K562 (cell line): ENCODE results near the gene CCDC93. TPM values are rescaled to one million over a fixed set of nuclear protein-coding genes. Genes with fewer than 3 reads are reported as not detected.

ENCODE experiments used
- ATAC-seq: fragments of 200-7000 bp; cut with Tn5 transposase; 3 replicates; pipeline ENCODE4 v1.9.1; 2020; ENCODE audit warnings: moderate library complexity
- BruUV-seq: library from RNA; stranded (reverse); fragments of 400-500 nt; replicated peaks from 2 replicates; lab custom pipeline; 2021; lab: Mats Ljungman, UMichigan
- CTCF ChIA-PET: fragments of 300-600 bp; formaldehyde crosslinking; extraction: SDS; loops from one replicate; lab custom pipeline; 2021; ENCODE audit warnings: low intra/inter-chr PET ratio; lab: Yijun Ruan, JAX
- POLR2A ChIA-PET: fragments of 300-600, 350-650 bp; sonication (Branson Sonifier 250); formaldehyde crosslinking; extraction: SDS; loops from one replicate; lab custom pipeline; 2021; ENCODE audit warnings: antibody characterized with exemption, inconsistent platforms; lab: Yijun Ruan, JAX
- DNase-seq, 4 experiments: peaks; one replicate each; pipeline versions ENCODE4 v3.0.0 to v3.0.0-alpha.2; 2011 to 2018; ENCODE audit warnings: low spot score in 3 of 4, mixed read lengths in 3 of 4; ENCODE audit errors: extremely low read depth in 1 of 4
- FAIRE-seq: peaks from 2 replicates; lab custom pipeline; 2011; peaks lifted over from hg19 to GRCh38; lab: Jason Lieb, UNC
- H2AFZ ChIP-seq: 2 replicates; pipeline ENCODE4 v1.6.0; 2011; ENCODE audit warnings: low read depth, low read length, control low read depth, inconsistent platforms
- H3K27ac ChIP-seq: fragments of 200-600 bp; 3 replicates; pipeline ENCODE4 v1.8.0; 2011; ENCODE audit warnings: low read depth, mild to moderate bottlenecking, control low read depth, inconsistent platforms, low read length, moderate library complexity, mixed read lengths; ENCODE audit errors: extremely low read depth
- H3K27me3 ChIP-seq, 2 experiments: fragments of 300-600 bp in 1 of 2; 2 replicates in 1 of 2; 3 replicates in 1 of 2; pipeline versions ENCODE4 v1.6.0 to v1.8.0; 2011; ENCODE audit warnings: inconsistent platforms in 2 of 2, low read length in 2 of 2, mild to moderate bottlenecking in 1 of 2, mixed read lengths in 1 of 2, moderate library complexity in 1 of 2; ENCODE audit not compliant: control insufficient read depth in 2 of 2, insufficient read depth in 2 of 2
- H3K36me3 ChIP-seq: fragments of 300-600 bp; 3 replicates; pipeline ENCODE4 v1.8.0; 2011; ENCODE audit warnings: mild to moderate bottlenecking, low read length, inconsistent platforms; ENCODE audit not compliant: control insufficient read depth, insufficient read depth
- H3K4me1 ChIP-seq, 2 experiments: fragments of 200-600 bp in 1 of 2; replicated peaks in 1 of 2; 2 replicates in 1 of 2; 3 replicates in 1 of 2; pipeline versions ENCODE4 v1.5.1 to v1.8.0; 2011; ENCODE audit warnings: inconsistent platforms in 2 of 2, low read length in 2 of 2, mild to moderate bottlenecking in 1 of 2, mixed read lengths in 1 of 2, moderate library complexity in 1 of 2; ENCODE audit not compliant: control insufficient read depth in 2 of 2, insufficient read depth in 2 of 2
- H3K4me2 ChIP-seq: 2 replicates; pipeline ENCODE4 v1.6.1; 2011; ENCODE audit warnings: low read length, control low read depth, inconsistent platforms, mixed read lengths; ENCODE audit not compliant: insufficient read depth
- H3K4me3 ChIP-seq: fragments of 200-600 bp; sonication (generic), shearing (Covaris generic); 2 replicates; pipeline ENCODE4 v1.5.1; 2016; ENCODE audit warnings: control low read depth, inconsistent platforms
- H3K79me2 ChIP-seq: fragments of 200-600 bp; 3 replicates; pipeline ENCODE4 v1.8.0; 2011; ENCODE audit warnings: low read length, inconsistent platforms; ENCODE audit not compliant: control insufficient read depth, insufficient read depth
- H3K9ac ChIP-seq, 2 experiments: 2 replicates each; pipeline versions ENCODE4 v1.6.0 to v1.6.1; 2011; ENCODE audit warnings: low read depth in 2 of 2, low read length in 2 of 2, control low read depth in 1 of 2, inconsistent platforms in 1 of 2, mild to moderate bottlenecking in 1 of 2, mixed read lengths in 1 of 2; ENCODE audit not compliant: insufficient read depth in 1 of 2
- H3K9me1 ChIP-seq: one replicate; pipeline ENCODE4 v1.6.0; 2011; ENCODE audit warnings: inconsistent platforms, mild to moderate bottlenecking, low read length, moderate library complexity; ENCODE audit not compliant: control insufficient read depth, insufficient read depth
- H3K9me3 ChIP-seq: replicated peaks from 2 replicates; pipeline ENCODE4 v1.5.1; 2011; ENCODE audit warnings: low read depth, low read length, inconsistent platforms; ENCODE audit not compliant: control insufficient read depth, insufficient read depth
- H4K20me1 ChIP-seq: replicated peaks from 2 replicates; pipeline ENCODE4 v1.6.1; 2011; ENCODE audit warnings: low read length, inconsistent platforms, mixed read lengths; ENCODE audit not compliant: control insufficient read depth, insufficient read depth
- PCBP1 ChIP-seq: fragments of 200-400 bp; formaldehyde crosslinking; IDR thresholded peaks from 2 replicates; pipeline ENCODE4 v1.6.1; 2018; ENCODE audit warnings: mild to moderate bottlenecking, low read depth, low read length; ENCODE audit not compliant: poor library complexity, severe bottlenecking
- WGBS: fragments of 100-300 bp; shearing (Covaris generic); methylation state at CpG from one replicate; pipeline ENCODE4 v1.1.6; 2016; ENCODE audit warnings: low coverage, mixed read lengths; ENCODE audit not compliant: insufficient coverage; ENCODE audit errors: missing lambda C conversion rate; 5-methylcytosine and 5-hydroxymethylcytosine counted together
- in situ Hi-C: fragments of 300-500 bp; cut with MboI; formaldehyde crosslinking; loops from 4 replicates; pipeline ENCODE4 v1.15.0; 2018; ENCODE audit warnings: inconsistent platforms, mixed read lengths
- intact Hi-C: fragments of 100-400 bp; cut with micrococcal nuclease; formaldehyde crosslinking; loops from 2 replicates; pipeline ENCODE4 v1.14.2; 2022
- polyA plus RNA-seq, 8 experiments: library from polyadenylated mRNA; depleted of rRNA in 4 of 8; stranded (reverse) in 5 of 8; unstranded in 3 of 8; fragments of >200 nt; fragmentation: Nextera tagmentation in 2 of 8; fragmentation: Illumina TruSeq in 1 of 8; extraction: Ambion mirVana in 2 of 8; extraction: Trizol in 1 of 8; gene quantifications; 2 replicates each; pipeline versions ENCODE4 v1.2.1 to v1.2.3, GENCODE V29; 2011 to 2014; ENCODE audit warnings: inconsistent platforms in 1 of 8, missing spikeins in 1 of 8
- total RNA-seq, 7 experiments: library from RNA; depleted of rRNA in 6 of 7; stranded (reverse); fragments of >200 nt in 6 of 7; fragmentation: Illumina TruSeq in 2 of 7; extraction: Trizol in 2 of 7; gene quantifications; 2 replicates each; pipeline versions ENCODE4 v1.2.1 to v1.2.3, GENCODE V29; 2011 to 2021; ENCODE audit warnings: low replicate concordance in 1 of 7
- TF ChIP-seq, protein P1 (sequence below): fragments of 250-450 bp; sonication (Bioruptor Pico); IDR thresholded peaks from 2 replicates; pipeline ENCODE4 v1.5.0; 2020; ENCODE audit warnings: mild to moderate bottlenecking
- TF ChIP-seq, protein P2 (sequence below): sonication (generic); formaldehyde crosslinking; IDR thresholded peaks from 2 replicates; pipeline ENCODE4 v1.5.0; 2020; ENCODE audit warnings: missing genetic modification reagents

CCDC93 gene
- total and polyA plus RNA-seq, 9 of the 15 experiments (the other 6 are each of a cell fraction or from before 2014, with no cell fraction given): 3.3 to 19.3 (median 12.4) TPM

DNA sequence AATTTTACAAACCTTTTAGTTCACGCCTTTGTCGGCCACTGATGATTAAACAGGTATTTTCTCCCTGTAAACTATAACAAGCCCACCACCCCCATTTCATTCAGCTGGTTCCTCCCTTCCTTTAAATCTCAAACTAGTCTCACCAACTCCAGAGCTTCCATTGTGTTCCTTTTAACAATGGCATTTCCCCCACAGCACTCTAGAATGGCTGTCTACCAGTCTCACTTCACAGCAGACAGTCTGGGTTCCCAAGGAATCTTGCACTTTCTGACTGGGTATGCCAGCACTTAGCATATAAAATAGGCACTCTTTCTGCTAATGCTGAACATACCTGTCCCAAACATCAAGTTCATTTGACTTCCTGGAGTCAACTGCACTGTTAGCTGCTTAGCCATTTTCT lies 75.3 kb downstream of the CCDC93 start:
- no peaks in the 10 kb centered on the region for H3K9me1 ChIP-seq
- intact Hi-C loops: no loop called here
- H3K4me3 ChIP-seq: no peak overlapping the region
- no peaks in the 10 kb centered on the region for H3K27me3 ChIP-seq
- no TSS peak for BruUV-seq
- TF ChIP-seq PCBP1: no peak
- TF ChIP-seq, all 486 proteins: peak for 0
- no peak overlapping the region for H2AFZ ChIP-seq
- H3K36me3 ChIP-seq: peaks cover 84% of the 10 kb centered on the region; the same call in 2 of the 3 replicates
- H3K27ac ChIP-seq: no peak overlapping the region
- no peaks in the 10 kb centered on the region for H4K20me1 ChIP-seq
- FAIRE-seq (no peak), ATAC-seq (no peak), DNase-seq (no peak)
- H3K4me2 ChIP-seq: no peak overlapping the region
- in situ Hi-C loops: no loop called here
- ChIA-PET POLR2A (no interaction called here), CTCF (no interaction called here)
- no peak overlapping the region for H3K9ac ChIP-seq
- no peaks in the 10 kb centered on the region for H3K4me1 ChIP-seq
- no peaks in the 10 kb centered on the region for H3K9me3 ChIP-seq
- WGBS: 100% methylated on average over 2 of the region's 2 CpGs
- H3K79me2 ChIP-seq: no peaks in the 10 kb centered on the region

DNA sequence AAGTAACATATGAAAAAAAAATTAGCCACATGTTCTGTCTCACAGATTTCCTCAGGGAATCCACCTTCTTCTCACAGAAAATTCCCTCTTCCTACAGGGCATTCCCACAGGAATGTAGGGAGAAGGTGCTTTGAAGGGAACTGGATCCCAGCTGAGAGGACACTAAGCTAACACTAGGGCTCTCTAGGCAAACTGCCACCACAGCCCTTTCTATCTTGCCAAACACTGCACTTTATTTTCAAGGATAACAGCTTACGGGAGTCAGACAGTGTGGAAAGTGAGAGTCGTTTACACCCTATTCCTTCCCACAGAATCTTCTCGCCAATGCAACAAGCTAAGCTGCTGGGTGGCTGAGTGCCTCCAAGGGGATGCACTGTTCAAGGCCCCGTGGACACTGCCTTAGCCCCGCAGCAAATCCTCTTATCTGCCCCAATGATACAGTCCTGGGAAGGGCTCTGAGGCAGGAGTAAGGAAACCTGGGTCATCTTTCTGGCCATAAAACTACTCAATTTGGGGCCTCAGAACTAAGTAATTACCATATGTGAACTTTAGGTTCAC lies 76.9 kb downstream of the CCDC93 start:
- 90% methylated on average over 5 of the region's 5 CpGs for WGBS

More for the DNA sequence above, 76.9 kb downstream of the CCDC93 start:
- no peak for ATAC-seq
- H2AFZ ChIP-seq: no peak overlapping the region
- ChIA-PET CTCF (no interaction called here), POLR2A (no interaction called here)
- no peak overlapping the region for H3K4me3 ChIP-seq
- H3K4me2 ChIP-seq: no peak overlapping the region
- H3K9me1 ChIP-seq: no peaks in the 10 kb centered on the region
- H3K27ac ChIP-seq: no peak overlapping the region
- H3K4me1 ChIP-seq: no peaks in the 10 kb centered on the region
- no peak for FAIRE-seq
- H3K27me3 ChIP-seq: no peaks in the 10 kb centered on the region
- no TSS peak for BruUV-seq
- intact Hi-C loops (no loop called here), in situ Hi-C loops (no loop called here)
- H3K79me2 ChIP-seq: no peaks in the 10 kb centered on the region
- peaks cover 92% of the 10 kb centered on the region; the same call in 2 of the 3 replicates for H3K36me3 ChIP-seq
- H3K9ac ChIP-seq: no peak overlapping the region
- H3K9me3 ChIP-seq: no peaks in the 10 kb centered on the region
- TF ChIP-seq, protein P1, sequence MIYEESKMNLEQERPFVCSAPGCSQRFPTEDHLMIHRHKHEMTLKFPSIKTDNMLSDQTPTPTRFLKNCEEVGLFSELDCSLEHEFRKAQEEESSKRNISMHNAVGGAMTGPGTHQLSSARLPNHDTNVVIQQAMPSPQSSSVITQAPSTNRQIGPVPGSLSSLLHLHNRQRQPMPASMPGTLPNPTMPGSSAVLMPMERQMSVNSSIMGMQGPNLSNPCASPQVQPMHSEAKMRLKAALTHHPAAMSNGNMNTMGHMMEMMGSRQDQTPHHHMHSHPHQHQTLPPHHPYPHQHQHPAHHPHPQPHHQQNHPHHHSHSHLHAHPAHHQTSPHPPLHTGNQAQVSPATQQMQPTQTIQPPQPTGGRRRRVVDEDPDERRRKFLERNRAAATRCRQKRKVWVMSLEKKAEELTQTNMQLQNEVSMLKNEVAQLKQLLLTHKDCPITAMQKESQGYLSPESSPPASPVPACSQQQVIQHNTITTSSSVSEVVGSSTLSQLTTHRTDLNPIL (CRISPR knock-in tag): no peak
- TF ChIP-seq, protein P2, sequence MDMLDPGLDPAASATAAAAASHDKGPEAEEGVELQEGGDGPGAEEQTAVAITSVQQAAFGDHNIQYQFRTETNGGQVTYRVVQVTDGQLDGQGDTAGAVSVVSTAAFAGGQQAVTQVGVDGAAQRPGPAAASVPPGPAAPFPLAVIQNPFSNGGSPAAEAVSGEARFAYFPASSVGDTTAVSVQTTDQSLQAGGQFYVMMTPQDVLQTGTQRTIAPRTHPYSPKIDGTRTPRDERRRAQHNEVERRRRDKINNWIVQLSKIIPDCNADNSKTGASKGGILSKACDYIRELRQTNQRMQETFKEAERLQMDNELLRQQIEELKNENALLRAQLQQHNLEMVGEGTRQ (CRISPR knock-in tag): 0 out of 2 replicates have a peak, but pooled peaks have one; percentile 1
- DNase-seq: no peak
- H4K20me1 ChIP-seq: no peaks in the 10 kb centered on the region
